HepG2 (cell line): Measurements from ENCODE around the gene PLEKHG4. TPM values are rescaled to one million over a fixed set of nuclear protein-coding genes. Genes with fewer than 3 reads are reported as not detected.
A peak's percentile ranks its signal among the peaks of the same experiment; 100 is the strongest.

Experiments used
- BCL6 ChIP-seq: IDR thresholded peaks from 2 replicates; pipeline ENCODE4 v1.6.1; 2016; ENCODE audit warnings: missing genetic modification reagents, missing compliant biosample characterization
- FOXJ3 ChIP-seq: sonication (generic); formaldehyde crosslinking; IDR thresholded peaks from 2 replicates; pipeline ENCODE4 v1.4.0; 2020; ENCODE audit warnings: missing genetic modification reagents, mild to moderate bottlenecking, borderline replicate concordance
- PHF5A ChIP-seq: IDR thresholded peaks from one replicate; pipeline ENCODE4 v1.6.1; 2018; ENCODE audit warnings: low read depth, missing genetic modification reagents; ENCODE audit not compliant: unreplicated experiment
- ZFP1 ChIP-seq: IDR thresholded peaks from 2 replicates; pipeline ENCODE4 v1.6.1; 2016
- ZFP41 ChIP-seq: sonication (generic); formaldehyde crosslinking; IDR thresholded peaks from 2 replicates; pipeline ENCODE4 v1.4.0; 2020; ENCODE audit warnings: mild to moderate bottlenecking, missing genetic modification reagents, borderline replicate concordance
- ZNF431 ChIP-seq: sonication (generic); formaldehyde crosslinking; IDR thresholded peaks from 2 replicates; pipeline ENCODE4 v1.9.0; 2022; ENCODE audit warnings: missing genetic modification reagents, low read depth, mild to moderate bottlenecking, borderline replicate concordance
- ZNF530 ChIP-seq: sonication (generic); formaldehyde crosslinking; IDR thresholded peaks from 2 replicates; pipeline ENCODE4 v1.5.0; 2020; ENCODE audit warnings: low read depth, mild to moderate bottlenecking, missing genetic modification reagents
- polyA plus RNA-seq, 8 experiments: library from polyadenylated mRNA; depleted of rRNA in 3 of 8; stranded (reverse) in 7 of 8; unstranded in 1 of 8; fragments of >200 nt; fragmentation: Illumina TruSeq in 4 of 8; extraction: Trizol in 4 of 8; gene quantifications; 2 replicates each; pipeline versions ENCODE4 v1.2.1 to v1.2.3, GENCODE V29; 2011 to 2016; ENCODE audit warnings: low read depth in 4 of 8, missing spikeins in 1 of 8, mixed read lengths in 1 of 8; ENCODE audit not compliant: insufficient read depth in 1 of 8
- total RNA-seq, 5 experiments: library from RNA; depleted of rRNA; stranded (reverse); fragments of >200 nt; fragmentation: Illumina TruSeq; extraction: Trizol; gene quantifications; 2 replicates each; pipeline ENCODE4 v1.2.3, GENCODE V29; 2016; ENCODE audit warnings: low read depth in 1 of 5
- TF ChIP-seq, protein P1 (sequence below): sonication (generic); formaldehyde crosslinking; IDR thresholded peaks from 2 replicates; pipeline ENCODE4 v1.4.0; 2020; ENCODE audit warnings: mild to moderate bottlenecking, missing genetic modification reagents, borderline replicate concordance
- TF ChIP-seq, protein P2 (sequence below): sonication (generic); formaldehyde crosslinking; IDR thresholded peaks from 2 replicates; pipeline ENCODE4 v1.4.0; 2020; ENCODE audit warnings: missing genetic modification reagents
- TF ChIP-seq, protein P3 (sequence below): sonication (generic); formaldehyde crosslinking; IDR thresholded peaks from 2 replicates; pipeline ENCODE4 v1.8.1; 2023; ENCODE audit warnings: missing genetic modification reagents, inconsistent platforms, borderline replicate concordance
- TF ChIP-seq, protein P4 (sequence below): sonication (generic); formaldehyde crosslinking; IDR thresholded peaks from 2 replicates; pipeline ENCODE4 v1.4.0; 2020; ENCODE audit warnings: mild to moderate bottlenecking, missing genetic modification reagents

The PLEKHG4 gene
- total and polyA plus RNA-seq, 2 of the 13 experiments (the other 11 are each of a cell fraction or from before 2014, with no cell fraction given) = 7.1 to 13.6 TPM

DNA sequence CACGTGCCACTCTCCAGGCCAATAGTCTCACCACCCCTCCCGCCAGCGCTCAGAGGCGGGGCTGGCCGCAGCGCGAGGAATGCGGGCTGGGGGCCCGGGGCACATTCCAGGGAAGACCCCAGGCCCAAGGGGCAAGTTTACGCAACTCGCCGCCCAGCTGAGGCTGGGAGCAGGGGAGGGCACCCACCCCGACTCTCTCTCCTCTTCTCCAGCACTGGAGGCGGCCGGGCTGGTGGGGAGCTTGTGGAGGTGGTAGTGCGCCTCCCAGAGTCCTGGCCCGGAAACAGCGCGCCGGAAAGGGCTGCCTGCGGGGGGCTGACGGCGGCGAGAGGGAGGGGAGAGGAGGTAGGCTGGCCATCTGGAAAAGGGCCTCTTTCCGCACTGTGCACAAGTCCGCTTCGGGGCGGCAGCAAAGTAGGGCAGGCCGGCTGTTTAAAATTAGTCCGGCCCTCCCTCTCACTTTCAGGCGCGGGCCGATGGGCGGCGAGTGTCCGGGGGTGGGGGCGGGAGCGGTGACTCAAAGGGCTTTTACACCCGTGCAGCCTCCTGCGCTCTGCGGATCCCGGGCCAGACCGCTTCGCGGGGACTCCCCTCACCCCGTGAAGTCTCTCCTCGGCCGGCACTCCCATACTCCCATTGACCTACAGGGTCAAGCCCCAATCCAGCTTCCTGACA lies 33.1 kb upstream of the PLEKHG4 start (continued):
- TF ChIP-seq, protein P1, sequence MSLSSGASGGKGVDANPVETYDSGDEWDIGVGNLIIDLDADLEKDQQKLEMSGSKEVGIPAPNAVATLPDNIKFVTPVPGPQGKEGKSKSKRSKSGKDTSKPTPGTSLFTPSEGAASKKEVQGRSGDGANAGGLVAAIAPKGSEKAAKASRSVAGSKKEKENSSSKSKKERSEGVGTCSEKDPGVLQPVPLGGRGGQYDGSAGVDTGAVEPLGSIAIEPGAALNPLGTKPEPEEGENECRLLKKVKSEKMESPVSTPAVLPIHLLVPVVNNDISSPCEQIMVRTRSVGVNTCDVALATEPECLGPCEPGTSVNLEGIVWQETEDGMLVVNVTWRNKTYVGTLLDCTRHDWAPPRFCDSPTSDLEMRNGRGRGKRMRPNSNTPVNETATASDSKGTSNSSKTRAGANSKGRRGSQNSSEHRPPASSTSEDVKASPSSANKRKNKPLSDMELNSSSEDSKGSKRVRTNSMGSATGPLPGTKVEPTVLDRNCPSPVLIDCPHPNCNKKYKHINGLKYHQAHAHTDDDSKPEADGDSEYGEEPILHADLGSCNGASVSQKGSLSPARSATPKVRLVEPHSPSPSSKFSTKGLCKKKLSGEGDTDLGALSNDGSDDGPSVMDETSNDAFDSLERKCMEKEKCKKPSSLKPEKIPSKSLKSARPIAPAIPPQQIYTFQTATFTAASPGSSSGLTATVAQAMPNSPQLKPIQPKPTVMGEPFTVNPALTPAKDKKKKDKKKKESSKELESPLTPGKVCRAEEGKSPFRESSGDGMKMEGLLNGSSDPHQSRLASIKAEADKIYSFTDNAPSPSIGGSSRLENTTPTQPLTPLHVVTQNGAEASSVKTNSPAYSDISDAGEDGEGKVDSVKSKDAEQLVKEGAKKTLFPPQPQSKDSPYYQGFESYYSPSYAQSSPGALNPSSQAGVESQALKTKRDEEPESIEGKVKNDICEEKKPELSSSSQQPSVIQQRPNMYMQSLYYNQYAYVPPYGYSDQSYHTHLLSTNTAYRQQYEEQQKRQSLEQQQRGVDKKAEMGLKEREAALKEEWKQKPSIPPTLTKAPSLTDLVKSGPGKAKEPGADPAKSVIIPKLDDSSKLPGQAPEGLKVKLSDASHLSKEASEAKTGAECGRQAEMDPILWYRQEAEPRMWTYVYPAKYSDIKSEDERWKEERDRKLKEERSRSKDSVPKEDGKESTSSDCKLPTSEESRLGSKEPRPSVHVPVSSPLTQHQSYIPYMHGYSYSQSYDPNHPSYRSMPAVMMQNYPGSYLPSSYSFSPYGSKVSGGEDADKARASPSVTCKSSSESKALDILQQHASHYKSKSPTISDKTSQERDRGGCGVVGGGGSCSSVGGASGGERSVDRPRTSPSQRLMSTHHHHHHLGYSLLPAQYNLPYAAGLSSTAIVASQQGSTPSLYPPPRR (CRISPR knock-in tag) = peak; percentile 87; the same call in 1 of the 2 replicates
- TF ChIP-seq BCL6 = peak; percentile 86
- TF ChIP-seq, protein P2, sequence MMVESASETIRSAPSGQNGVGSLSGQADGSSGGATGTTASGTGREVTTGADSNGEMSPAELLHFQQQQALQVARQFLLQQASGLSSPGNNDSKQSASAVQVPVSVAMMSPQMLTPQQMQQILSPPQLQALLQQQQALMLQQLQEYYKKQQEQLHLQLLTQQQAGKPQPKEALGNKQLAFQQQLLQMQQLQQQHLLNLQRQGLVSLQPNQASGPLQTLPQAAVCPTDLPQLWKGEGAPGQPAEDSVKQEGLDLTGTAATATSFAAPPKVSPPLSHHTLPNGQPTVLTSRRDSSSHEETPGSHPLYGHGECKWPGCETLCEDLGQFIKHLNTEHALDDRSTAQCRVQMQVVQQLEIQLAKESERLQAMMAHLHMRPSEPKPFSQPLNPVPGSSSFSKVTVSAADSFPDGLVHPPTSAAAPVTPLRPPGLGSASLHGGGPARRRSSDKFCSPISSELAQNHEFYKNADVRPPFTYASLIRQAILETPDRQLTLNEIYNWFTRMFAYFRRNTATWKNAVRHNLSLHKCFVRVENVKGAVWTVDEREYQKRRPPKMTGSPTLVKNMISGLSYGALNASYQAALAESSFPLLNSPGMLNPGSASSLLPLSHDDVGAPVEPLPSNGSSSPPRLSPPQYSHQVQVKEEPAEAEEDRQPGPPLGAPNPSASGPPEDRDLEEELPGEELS (CRISPR knock-in tag) = peak; percentile 76
- peak; percentile 95 for TF ChIP-seq ZNF431 (CRISPR knock-in tag)
- peak; percentile 85; the same call in 1 of the 2 replicates for TF ChIP-seq FOXJ3 (CRISPR knock-in tag)
- no peak for TF ChIP-seq ZFP41
- TF ChIP-seq, protein P3, sequence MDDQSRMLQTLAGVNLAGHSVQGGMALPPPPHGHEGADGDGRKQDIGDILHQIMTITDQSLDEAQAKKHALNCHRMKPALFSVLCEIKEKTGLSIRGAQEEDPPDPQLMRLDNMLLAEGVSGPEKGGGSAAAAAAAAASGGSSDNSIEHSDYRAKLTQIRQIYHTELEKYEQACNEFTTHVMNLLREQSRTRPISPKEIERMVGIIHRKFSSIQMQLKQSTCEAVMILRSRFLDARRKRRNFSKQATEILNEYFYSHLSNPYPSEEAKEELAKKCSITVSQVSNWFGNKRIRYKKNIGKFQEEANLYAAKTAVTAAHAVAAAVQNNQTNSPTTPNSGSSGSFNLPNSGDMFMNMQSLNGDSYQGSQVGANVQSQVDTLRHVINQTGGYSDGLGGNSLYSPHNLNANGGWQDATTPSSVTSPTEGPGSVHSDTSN (CRISPR knock-in tag) = no peak
- TF ChIP-seq ZFP1 = peak; percentile 65; the same call in 1 of the 2 replicates
- TF ChIP-seq, protein P4, sequence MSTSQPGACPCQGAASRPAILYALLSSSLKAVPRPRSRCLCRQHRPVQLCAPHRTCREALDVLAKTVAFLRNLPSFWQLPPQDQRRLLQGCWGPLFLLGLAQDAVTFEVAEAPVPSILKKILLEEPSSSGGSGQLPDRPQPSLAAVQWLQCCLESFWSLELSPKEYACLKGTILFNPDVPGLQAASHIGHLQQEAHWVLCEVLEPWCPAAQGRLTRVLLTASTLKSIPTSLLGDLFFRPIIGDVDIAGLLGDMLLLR = peak; percentile 55
- no peak for TF ChIP-seq ZNF530
- TF ChIP-seq PHF5A (CRISPR knock-in tag) = peak; percentile 31
